ENCODE results near the gene CCDC74A. TPM values are rescaled to one million over a fixed set of nuclear protein-coding genes. Genes with fewer than 3 reads are reported as not detected.
A peak's percentile ranks its signal among the peaks of the same experiment; 100 is the strongest.
"Not testable (repeated sequence)": the region's sequence is repeated elsewhere in the genome, so short reads cannot be mapped to it uniquely, and the experiment has no call there.

The CCDC74A gene
- polyA plus RNA-seq, 4 donors: 0.89 to 1.9 (median 1.6) TPM; not detected in 1

GRCh38 chr2:131556998-131557397 is 29.3 kb downstream of the CCDC74A start:
- WGBS, 3 donors: 31 to 72% (median 46%) methylated on average over 7 of the region's 7 CpGs
- no peaks in the 10 kb centered on the region for H3K9me3 ChIP-seq (ENCODE audit: control insufficient read depth in 2 of 2, insufficient read depth in 1 of 2, low read depth in 1 of 2, low read length in 1 of 2)
- FAIRE-seq: no peak

GRCh38 chr2:131557558-131558321 is 30.1 kb downstream of the CCDC74A start:
- peak; percentile 85 for FAIRE-seq
- Histone ChIP-seq H3K27ac (ENCODE audit: low read depth in 1 of 3, low read length in 2 of 3) (no peak overlapping the region), H3K9me3 (ENCODE audit: control insufficient read depth in 2 of 2, insufficient read depth in 1 of 2, low read depth in 1 of 2, low read length in 1 of 2) (no peaks in the 10 kb centered on the region), H3K36me3 (ENCODE audit: control insufficient read depth in 3 of 3, insufficient read depth in 2 of 3, low read depth in 1 of 3, low read length in 3 of 3) (no peaks in the 10 kb centered on the region), H3K4me1 (ENCODE audit: control insufficient read depth in 3 of 3, insufficient read depth in 2 of 3, low read depth in 1 of 3, low read length in 2 of 3) (no peaks in the 10 kb centered on the region), H3K27me3 (ENCODE audit: control insufficient read depth in 3 of 3, insufficient read depth in 3 of 3, low read length in 3 of 3) (peaks cover 0 to 2% (median 0%) of the 10 kb centered on the region in 3 donors), H3K4me3 (ENCODE audit: low read depth in 1 of 3, low read length in 3 of 3) (no peak overlapping the region)
- no peak for DNase-seq
- WGBS, 3 donors: 60 to 67% (median 62%) methylated on average over 5 of the region's 5 CpGs

More at GRCh38 chr2:131556998-131557397, 29.3 kb downstream of the CCDC74A start:
- Histone ChIP-seq H3K36me3 (ENCODE audit: control insufficient read depth in 3 of 3, insufficient read depth in 2 of 3, low read depth in 1 of 3, low read length in 3 of 3) (no peaks in the 10 kb centered on the region), H3K27ac (ENCODE audit: low read depth in 1 of 3, low read length in 2 of 3) (no peak overlapping the region), H3K4me1 (ENCODE audit: control insufficient read depth in 3 of 3, insufficient read depth in 2 of 3, low read depth in 1 of 3, low read length in 2 of 3) (no peaks in the 10 kb centered on the region), H3K27me3 (ENCODE audit: control insufficient read depth in 3 of 3, insufficient read depth in 3 of 3, low read length in 3 of 3) (peaks cover 0 to 2% (median 0%) of the 10 kb centered on the region in 3 donors), H3K4me3 (ENCODE audit: low read depth in 1 of 3, low read length in 3 of 3) (no peak overlapping the region)
- peak; percentile 2 to 21 for DNase-seq

- Histone ChIP-seq H3K27me3 (ENCODE audit: control insufficient read depth in 3 of 3, insufficient read depth in 3 of 3, low read length in 3 of 3) (no peaks in the 10 kb centered on the region), H3K36me3 (ENCODE audit: control insufficient read depth in 3 of 3, insufficient read depth in 2 of 3, low read depth in 1 of 3, low read length in 3 of 3) (no peaks in the 10 kb centered on the region), H3K4me3 (ENCODE audit: low read depth in 1 of 3, low read length in 3 of 3) (no peak overlapping the region), H3K27ac (ENCODE audit: low read depth in 1 of 3, low read length in 2 of 3) (no peak overlapping the region), H3K9me3 (ENCODE audit: control insufficient read depth in 2 of 2, insufficient read depth in 1 of 2, low read depth in 1 of 2, low read length in 1 of 2) (no peaks in the 10 kb centered on the region), H3K4me1 (ENCODE audit: control insufficient read depth in 3 of 3, insufficient read depth in 2 of 3, low read depth in 1 of 3, low read length in 2 of 3) (no peaks in the 10 kb centered on the region)
- WGBS, 3 donors: 84 to 90% (median 86%) methylated on average over 5 of the region's 5 CpGs
- no peak for DNase-seq
- no peak for FAIRE-seq
Observed at GRCh38 chr2:131566371-131566770, 38.7 kb downstream of the CCDC74A start.

GRCh38 chr2:131567891-131568290 is 40.2 kb downstream of the CCDC74A start:
- Histone ChIP-seq H3K27ac (ENCODE audit: low read depth in 1 of 3, low read length in 2 of 3) (no peak overlapping the region), H3K36me3 (ENCODE audit: control insufficient read depth in 3 of 3, insufficient read depth in 2 of 3, low read depth in 1 of 3, low read length in 3 of 3) (no peaks in the 10 kb centered on the region), H3K9me3 (ENCODE audit: control insufficient read depth in 2 of 2, insufficient read depth in 1 of 2, low read depth in 1 of 2, low read length in 1 of 2) (no peaks in the 10 kb centered on the region), H3K27me3 (ENCODE audit: control insufficient read depth in 3 of 3, insufficient read depth in 3 of 3, low read length in 3 of 3) (no peaks in the 10 kb centered on the region), H3K4me3 (ENCODE audit: low read depth in 1 of 3, low read length in 3 of 3) (no peak overlapping the region), H3K4me1 (ENCODE audit: control insufficient read depth in 3 of 3, insufficient read depth in 2 of 3, low read depth in 1 of 3, low read length in 2 of 3) (no peaks in the 10 kb centered on the region)
- FAIRE-seq (no peak), DNase-seq (no peak)

GRCh38 chr2:131568401-131568800 is 40.7 kb downstream of the CCDC74A start:
- H3K36me3 ChIP-seq (ENCODE audit: control insufficient read depth in 3 of 3, insufficient read depth in 2 of 3, low read depth in 1 of 3, low read length in 3 of 3); FAIRE-seq; H3K4me3 ChIP-seq (ENCODE audit: low read depth in 1 of 3, low read length in 3 of 3); H3K9me3 ChIP-seq (ENCODE audit: control insufficient read depth in 2 of 2, insufficient read depth in 1 of 2, low read depth in 1 of 2, low read length in 1 of 2); H3K27ac ChIP-seq (ENCODE audit: low read depth in 1 of 3, low read length in 2 of 3); H3K4me1 ChIP-seq (ENCODE audit: control insufficient read depth in 3 of 3, insufficient read depth in 2 of 3, low read depth in 1 of 3, low read length in 2 of 3); H3K27me3 ChIP-seq (ENCODE audit: control insufficient read depth in 3 of 3, insufficient read depth in 3 of 3, low read length in 3 of 3); DNase-seq: not testable (repeated sequence)
- 71 to 82% (median 74%) methylated on average over 1 of the region's 1 CpG for WGBS, 3 donors

- Histone ChIP-seq H3K4me3 (ENCODE audit: low read depth in 1 of 3, low read length in 3 of 3) (no peak overlapping the region), H3K27me3 (ENCODE audit: control insufficient read depth in 3 of 3, insufficient read depth in 3 of 3, low read length in 3 of 3) (no peaks in the 10 kb centered on the region), H3K27ac (ENCODE audit: low read depth in 1 of 3, low read length in 2 of 3) (no peak overlapping the region), H3K9me3 (ENCODE audit: control insufficient read depth in 2 of 2, insufficient read depth in 1 of 2, low read depth in 1 of 2, low read length in 1 of 2) (no peaks in the 10 kb centered on the region), H3K4me1 (ENCODE audit: control insufficient read depth in 3 of 3, insufficient read depth in 2 of 3, low read depth in 1 of 3, low read length in 2 of 3) (no peaks in the 10 kb centered on the region), H3K36me3 (ENCODE audit: control insufficient read depth in 3 of 3, insufficient read depth in 2 of 3, low read depth in 1 of 3, low read length in 3 of 3) (no peaks in the 10 kb centered on the region)
- DNase-seq: no peak
- FAIRE-seq: no peak
- 86 to 98% (median 91%) methylated on average over 1 of the region's 1 CpG for WGBS, 3 donors
Observed at GRCh38 chr2:131572175-131572574, 44.5 kb downstream of the CCDC74A start.

GRCh38 chr2:131577812-131578211 is 50.1 kb downstream of the CCDC74A start:
- WGBS, 3 donors: 71 to 77% (median 77%) methylated on average over 4 of the region's 4 CpGs
- Histone ChIP-seq H3K36me3 (ENCODE audit: control insufficient read depth in 3 of 3, insufficient read depth in 2 of 3, low read depth in 1 of 3, low read length in 3 of 3) (no peaks in the 10 kb centered on the region), H3K27ac (ENCODE audit: low read depth in 1 of 3, low read length in 2 of 3) (no peak overlapping the region), H3K27me3 (ENCODE audit: control insufficient read depth in 3 of 3, insufficient read depth in 3 of 3, low read length in 3 of 3) (no peaks in the 10 kb centered on the region), H3K4me3 (ENCODE audit: low read depth in 1 of 3, low read length in 3 of 3) (no peak overlapping the region), H3K4me1 (ENCODE audit: control insufficient read depth in 3 of 3, insufficient read depth in 2 of 3, low read depth in 1 of 3, low read length in 2 of 3) (no peaks in the 10 kb centered on the region), H3K9me3 (ENCODE audit: control insufficient read depth in 2 of 2, insufficient read depth in 1 of 2, low read depth in 1 of 2, low read length in 1 of 2) (no peaks in the 10 kb centered on the region)
- no peak for DNase-seq
- FAIRE-seq: no peak

GRCh38 chr2:131580187-131580586 is 52.5 kb downstream of the CCDC74A start:
- Histone ChIP-seq H3K27me3 (ENCODE audit: control insufficient read depth in 3 of 3, insufficient read depth in 3 of 3, low read length in 3 of 3) (no peaks in the 10 kb centered on the region), H3K27ac (ENCODE audit: low read depth in 1 of 3, low read length in 2 of 3) (no peak overlapping the region), H3K4me3 (ENCODE audit: low read depth in 1 of 3, low read length in 3 of 3) (no peak overlapping the region), H3K9me3 (ENCODE audit: control insufficient read depth in 2 of 2, insufficient read depth in 1 of 2, low read depth in 1 of 2, low read length in 1 of 2) (no peaks in the 10 kb centered on the region), H3K4me1 (ENCODE audit: control insufficient read depth in 3 of 3, insufficient read depth in 2 of 3, low read depth in 1 of 3, low read length in 2 of 3) (no peaks in the 10 kb centered on the region), H3K36me3 (ENCODE audit: control insufficient read depth in 3 of 3, insufficient read depth in 2 of 3, low read depth in 1 of 3, low read length in 3 of 3) (no peaks in the 10 kb centered on the region)
- FAIRE-seq: no peak
- 86 to 92% (median 91%) methylated on average over 7 of the region's 7 CpGs for WGBS, 3 donors
- no peak for DNase-seq

Measured in small intestine (tissue), 7 donors.